NT2/D1 (cell line): ENCODE measurements around the gene PRPH2.

ENCODE experiments used
- DNase-seq: peaks from one replicate; pipeline ENCODE4 v3.0.0-alpha.2; 2011; ENCODE audit warnings: low read depth, low spot score
- H3K27me3 ChIP-seq: 2 replicates; pipeline ENCODE4 v1.6.0; 2011; ENCODE audit warnings: mild to moderate bottlenecking; ENCODE audit not compliant: insufficient read length, insufficient read depth
- H3K36me3 ChIP-seq: 2 replicates; pipeline ENCODE4 v1.6.1; 2011; ENCODE audit warnings: mild to moderate bottlenecking, low read length, mixed read lengths; ENCODE audit not compliant: insufficient read depth, insufficient read length
- H3K4me1 ChIP-seq: 2 replicates; pipeline ENCODE4 v1.5.1; 2011; ENCODE audit not compliant: insufficient read depth, insufficient read length
- H3K4me3 ChIP-seq: 2 replicates; pipeline ENCODE4 v1.5.1; 2011; ENCODE audit warnings: low read depth; ENCODE audit not compliant: insufficient read length
- H3K9ac ChIP-seq: 2 replicates; pipeline ENCODE4 v1.6.0; 2011; ENCODE audit warnings: low read depth; ENCODE audit not compliant: insufficient read length
- H3K9me3 ChIP-seq: 2 replicates; pipeline ENCODE4 v1.5.1; 2011; ENCODE audit warnings: mild to moderate bottlenecking, low read length; ENCODE audit not compliant: insufficient read depth
- SUZ12 ChIP-seq: IDR thresholded peaks from 2 replicates; pipeline ENCODE4 v1.6.1; 2011; ENCODE audit not compliant: insufficient read length, insufficient read depth; ENCODE audit errors: extremely low read depth
- YY1 ChIP-seq: IDR thresholded peaks from 2 replicates; pipeline ENCODE4 v1.6.1; 2011; ENCODE audit not compliant: insufficient read length, insufficient read depth
- ZNF274 ChIP-seq: IDR thresholded peaks from 2 replicates; pipeline ENCODE4 v1.6.1; 2011; ENCODE audit warnings: mild to moderate bottlenecking, low read depth, low read length

PRPH2 gene

DNA sequence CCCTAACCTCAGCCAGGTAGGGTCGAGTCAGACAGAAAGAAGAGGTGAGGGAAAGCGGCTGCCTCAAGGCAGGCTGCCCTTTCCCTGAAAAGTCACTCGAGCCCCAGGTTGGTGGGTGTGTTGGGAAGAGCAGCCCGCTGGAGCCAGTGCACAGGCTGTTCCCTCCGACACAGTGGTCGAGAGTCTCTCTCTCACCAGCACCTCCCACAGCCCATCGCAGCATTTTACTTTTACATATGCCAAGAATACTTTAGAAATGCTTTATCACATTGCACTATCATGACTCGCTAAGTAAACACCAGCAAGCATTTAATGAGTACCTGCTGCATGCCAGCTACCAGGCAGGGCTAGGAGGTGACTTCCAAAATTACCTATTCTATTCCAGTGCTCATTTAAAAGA, 1.7 kb downstream of the PRPH2 start:
- Histone ChIP-seq H3K4me3 (no peak overlapping the region), H3K9ac (no peak overlapping the region), H3K27me3 (no peaks in the 10 kb centered on the region), H3K36me3 (no peaks in the 10 kb centered on the region), H3K9me3 (no peaks in the 10 kb centered on the region), H3K4me1 (no peaks in the 10 kb centered on the region)
- TF ChIP-seq SUZ12: no peak
- TF ChIP-seq ZNF274: no peak
- no peak for TF ChIP-seq YY1
- no peak for DNase-seq

DNA sequence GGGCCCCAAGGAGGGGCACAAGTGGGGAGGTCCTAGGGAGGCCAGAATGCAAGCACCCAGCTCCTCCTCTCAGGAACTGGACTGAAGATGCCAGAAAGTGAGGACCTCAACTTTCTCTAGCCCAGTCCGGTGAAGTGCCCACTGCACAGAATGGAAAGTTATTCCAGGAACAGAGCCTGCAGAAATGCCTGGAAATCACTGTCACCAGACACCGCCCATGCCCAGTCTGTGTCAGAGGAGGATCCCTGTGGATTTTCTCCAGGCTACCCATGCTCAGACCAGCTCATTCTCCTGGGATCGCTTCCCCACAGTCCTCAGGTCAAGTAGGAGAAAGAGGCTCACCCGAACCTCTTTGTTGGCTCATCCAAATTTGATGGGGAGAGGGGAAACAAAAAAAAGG, 6.5 kb downstream of the PRPH2 start:
- DNase-seq: no peak
- TF ChIP-seq SUZ12 (no peak), ZNF274 (no peak), YY1 (no peak)
- no peaks in the 10 kb centered on the region for H3K36me3 ChIP-seq

DNA sequence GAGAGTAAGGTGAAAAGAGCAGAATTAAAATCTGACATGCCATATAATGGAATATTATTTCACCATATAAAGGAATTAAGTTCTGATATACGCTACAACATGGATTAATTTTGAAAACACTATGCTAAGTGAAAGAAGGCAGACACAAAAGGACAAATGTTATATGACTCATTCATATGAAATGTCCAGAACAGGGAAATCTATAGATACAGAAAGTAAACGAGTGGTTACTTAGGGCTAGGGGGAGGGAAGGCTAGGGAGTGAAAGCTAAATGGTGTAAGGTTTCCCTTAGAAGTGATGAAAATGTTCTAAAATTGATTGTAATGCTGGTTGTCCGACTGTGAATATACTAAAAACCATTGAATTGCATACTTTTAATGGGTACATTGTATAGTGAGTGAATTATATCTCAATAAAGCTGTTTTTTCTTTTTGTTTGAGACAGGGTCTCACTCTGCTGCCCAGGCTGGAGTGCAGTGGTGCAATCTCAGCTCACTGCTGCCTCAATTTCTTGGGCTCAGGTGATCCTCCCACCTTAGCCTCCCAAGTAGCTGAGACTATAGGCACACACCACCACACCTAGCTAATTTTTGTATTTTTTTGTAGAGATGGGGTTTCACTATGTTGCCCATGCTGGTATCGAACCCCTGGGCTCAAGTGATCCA, 8.2 kb downstream of the PRPH2 start:
- TF ChIP-seq ZNF274: no peak
- no peak for TF ChIP-seq YY1
- TF ChIP-seq SUZ12: no peak
- no peak for DNase-seq
- Histone ChIP-seq H3K4me1 (peaks cover 7% of the 10 kb centered on the region), H3K9ac (no peak overlapping the region), H3K9me3 (peaks cover 11% of the 10 kb centered on the region), H3K4me3 (no peak overlapping the region), H3K27me3 (no peaks in the 10 kb centered on the region), H3K36me3 (no peaks in the 10 kb centered on the region)

More for the DNA sequence above, 6.5 kb downstream of the PRPH2 start:
- Histone ChIP-seq H3K27me3 (no peaks in the 10 kb centered on the region), H3K9me3 (peaks cover 11% of the 10 kb centered on the region), H3K4me3 (no peak overlapping the region), H3K4me1 (no peaks in the 10 kb centered on the region), H3K9ac (no peak overlapping the region)

DNA sequence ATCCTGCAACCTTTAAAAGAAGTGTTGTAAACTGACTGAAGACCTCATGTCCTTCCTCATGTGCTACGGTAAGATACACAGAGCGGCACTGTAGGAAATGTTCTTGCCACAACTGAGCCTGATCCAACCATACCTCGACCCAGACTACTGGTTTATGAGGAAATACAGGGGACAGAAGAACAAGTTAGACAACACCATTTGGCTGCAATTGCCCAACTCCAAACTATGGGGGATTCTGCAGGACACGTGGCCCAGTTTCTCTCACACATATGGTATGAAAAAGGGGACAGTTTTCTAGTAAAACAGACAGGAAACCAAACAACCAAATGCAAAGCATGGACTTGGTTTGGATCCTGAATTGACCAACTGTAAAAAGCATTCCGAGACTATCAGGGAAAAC, 10.5 kb downstream of the PRPH2 start:
- no peak for DNase-seq
- TF ChIP-seq YY1 (no peak), SUZ12 (no peak), ZNF274 (no peak)
- Histone ChIP-seq H3K27me3 (no peaks in the 10 kb centered on the region), H3K4me3 (no peak overlapping the region), H3K9me3 (peaks cover 11% of the 10 kb centered on the region), H3K4me1 (peaks cover 7% of the 10 kb centered on the region), H3K9ac (no peak overlapping the region), H3K36me3 (no peaks in the 10 kb centered on the region)

DNA sequence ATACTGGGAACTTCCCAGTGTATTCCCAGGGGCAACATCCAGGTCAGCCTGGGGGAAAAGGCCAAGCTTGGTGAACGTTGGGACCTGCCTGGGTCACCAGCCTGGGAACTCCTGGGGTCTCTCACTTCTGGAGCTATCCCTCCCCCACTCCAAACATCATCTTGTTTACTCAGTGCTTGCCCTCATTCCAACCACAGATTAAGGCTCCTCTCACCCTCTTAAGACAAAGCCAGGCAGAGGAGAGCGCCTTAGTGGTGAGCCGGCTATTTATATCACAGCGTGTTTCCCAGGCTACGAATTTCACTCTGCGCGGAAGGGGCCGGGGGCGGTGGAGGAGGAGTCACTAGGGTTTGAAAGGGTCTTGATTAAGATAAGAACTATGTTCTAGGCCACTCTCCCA, 12.1 kb downstream of the PRPH2 start:
- Histone ChIP-seq H3K4me1 (peaks cover 7% of the 10 kb centered on the region), H3K9ac (no peak overlapping the region), H3K27me3 (no peaks in the 10 kb centered on the region), H3K4me3 (no peak overlapping the region), H3K36me3 (no peaks in the 10 kb centered on the region), H3K9me3 (peaks cover 11% of the 10 kb centered on the region)
- TF ChIP-seq YY1 (no peak), SUZ12 (no peak), ZNF274 (no peak)
- DNase-seq: peak; percentile 67

DNA sequence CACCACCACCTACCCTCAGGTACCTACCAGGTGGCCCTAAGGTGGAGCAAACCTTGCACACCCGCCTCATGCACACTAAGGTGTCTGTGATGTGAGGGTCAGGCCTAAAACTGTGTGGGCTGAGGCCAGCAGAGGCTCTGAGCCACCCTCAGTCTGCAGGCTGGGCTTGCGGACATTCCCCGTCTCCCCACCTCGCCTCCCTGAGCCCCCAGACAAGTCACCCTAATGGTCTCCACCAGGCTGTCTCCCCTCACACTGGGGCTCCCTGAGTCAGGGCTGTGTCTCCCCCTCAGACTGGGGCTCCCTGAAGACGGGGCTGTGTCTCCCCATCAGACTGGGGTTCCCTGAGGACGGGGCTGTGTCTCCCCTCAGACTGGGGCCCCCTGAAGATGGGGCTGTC, 12.5 kb downstream of the PRPH2 start:
- Histone ChIP-seq H3K4me1 (peaks cover 7% of the 10 kb centered on the region), H3K27me3 (no peaks in the 10 kb centered on the region), H3K9me3 (peaks cover 11% of the 10 kb centered on the region), H3K4me3 (no peak overlapping the region), H3K9ac (no peak overlapping the region), H3K36me3 (no peaks in the 10 kb centered on the region)
- no peak for DNase-seq
- TF ChIP-seq SUZ12: no peak
- TF ChIP-seq YY1: no peak
- TF ChIP-seq ZNF274: no peak

DNA sequence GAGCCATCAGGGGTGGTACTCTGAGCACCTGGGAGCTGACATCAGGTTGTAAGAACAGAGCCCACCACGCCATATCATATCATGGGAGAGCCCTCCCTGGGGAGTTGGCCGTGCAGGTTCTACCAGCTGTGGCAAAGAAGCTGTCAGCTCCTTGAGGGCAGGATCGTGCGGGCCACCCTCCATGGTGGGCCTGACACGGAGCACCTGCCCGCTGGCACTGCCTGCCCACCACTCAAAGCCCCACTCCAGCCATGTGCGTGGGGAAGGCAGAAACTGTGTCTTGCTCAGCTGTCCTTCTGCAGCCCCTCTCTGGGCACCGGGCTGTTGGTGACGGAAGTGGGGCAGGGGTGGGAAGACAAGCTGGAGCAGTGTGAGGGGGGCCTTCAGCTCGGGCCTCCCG, 14.3 kb downstream of the PRPH2 start:
- TF ChIP-seq YY1: no peak
- H3K36me3 ChIP-seq: no peaks in the 10 kb centered on the region
- H3K9me3 ChIP-seq: peaks cover 11% of the 10 kb centered on the region
- no peak overlapping the region for H3K4me3 ChIP-seq
- DNase-seq: no peak
- no peak overlapping the region for H3K9ac ChIP-seq
- peaks cover 11% of the 10 kb centered on the region for H3K4me1 ChIP-seq
- no peaks in the 10 kb centered on the region for H3K27me3 ChIP-seq

DNA sequence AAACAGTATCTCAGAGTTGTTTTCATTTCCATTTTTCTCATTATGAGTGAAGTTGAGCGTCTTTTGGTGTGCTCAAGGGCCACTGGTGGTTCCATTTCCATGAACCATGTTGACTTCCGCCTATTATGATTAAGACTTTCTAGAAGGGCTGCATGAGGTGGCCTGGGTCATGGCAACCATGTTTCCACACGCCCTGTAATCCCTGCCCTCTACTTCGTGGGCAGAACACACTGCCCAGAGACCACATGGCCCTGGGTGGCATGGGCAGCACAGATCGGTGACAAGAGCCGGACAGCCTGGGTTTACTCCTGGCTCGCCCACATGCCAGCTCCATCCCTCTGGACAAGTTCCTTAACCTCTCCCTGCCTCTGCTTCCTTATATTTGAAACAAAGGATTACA, 14.8 kb downstream of the PRPH2 start:
- H3K36me3 ChIP-seq: no peaks in the 10 kb centered on the region
- no peak for TF ChIP-seq YY1
- TF ChIP-seq SUZ12: no peak
- no peak for TF ChIP-seq ZNF274
- H3K9ac ChIP-seq: no peak overlapping the region
- H3K9me3 ChIP-seq: peaks cover 11% of the 10 kb centered on the region
- peaks cover 11% of the 10 kb centered on the region for H3K4me1 ChIP-seq
- H3K27me3 ChIP-seq: no peaks in the 10 kb centered on the region
- no peak overlapping the region for H3K4me3 ChIP-seq
- DNase-seq: no peak
